B cell (primary cell): ENCODE results near the gene OR2B3. TPM values are rescaled to one million over a fixed set of nuclear protein-coding genes. Genes with fewer than 3 reads are reported as not detected.

Experiments
- ATAC-seq: fragments of 200-7000 bp; cut with Tn5 transposase; one replicate; pipeline ENCODE4 v1.10.0; 2021; ENCODE audit warnings: low read depth, mild to moderate bottlenecking, moderate number of reproducible peaks, moderate library complexity
- CTCF ChIA-PET: fragments of 350-600 bp; sonication (Branson Sonifier 250); formaldehyde crosslinking; loops from one replicate; lab custom pipeline; 2021; ENCODE audit warnings: antibody characterized with exemption, inconsistent platforms; lab: Charles Lee
- POLR2A ChIA-PET: fragments of 350-600 bp; sonication (Branson Sonifier 250); formaldehyde crosslinking; loops from one replicate; lab custom pipeline; 2021; ENCODE audit warnings: antibody characterized with exemption; lab: Charles Lee
- DNase-seq: peaks from one replicate; pipeline ENCODE4 v3.0.0; 2013
- H2AFZ ChIP-seq: 2 replicates; pipeline ENCODE4 v1.6.1; 2012; ENCODE audit warnings: mild to moderate bottlenecking, low read depth, low read length; ENCODE audit not compliant: insufficient read depth, poor library complexity, severe bottlenecking
- H3K27ac ChIP-seq, 2 donors: 1 replicate in 1 of 2; 2 replicates in 1 of 2; pipeline ENCODE4 v1.5.1; 2012 to 2013; ENCODE audit warnings: low read length in 2 of 2, mild to moderate bottlenecking in 2 of 2, moderate library complexity in 1 of 2
- H3K27me3 ChIP-seq, 4 experiments: fragments of 200-600 bp in 1 of 4; sonication (generic) in 1 of 4; replicated peaks in 1 of 4; 1 replicate in 2 of 4; 2 replicates in 2 of 4; pipeline versions ENCODE4 v1.6.1 to v1.7.0; 2013 to 2016; ENCODE audit warnings: low read length in 3 of 4, mild to moderate bottlenecking in 2 of 4, mixed read lengths in 1 of 4, moderate library complexity in 1 of 4; ENCODE audit not compliant: insufficient read depth in 4 of 4, control insufficient read depth in 3 of 4; ENCODE audit errors: control extremely low read depth in 1 of 4
- H3K36me3 ChIP-seq, 2 experiments: replicated peaks in 1 of 2; 1 replicate in 1 of 2; 2 replicates in 1 of 2; pipeline versions ENCODE4 v1.6.1 to v1.7.1; 2013; ENCODE audit warnings: low read length in 1 of 2; ENCODE audit not compliant: insufficient read depth in 2 of 2, control insufficient read depth in 1 of 2; ENCODE audit errors: control extremely low read depth in 1 of 2, extremely low read depth in 1 of 2
- H3K4me1 ChIP-seq, 2 donors: fragments of 200-600 bp in 1 of 2; sonication (generic) in 1 of 2; 1 replicate in 1 of 2; 2 replicates in 1 of 2; pipeline versions ENCODE4 v1.5.1 to v1.6.1; 2013 to 2017; ENCODE audit warnings: low read length in 2 of 2; ENCODE audit not compliant: control insufficient read depth in 2 of 2, insufficient read depth in 2 of 2
- H3K4me2 ChIP-seq: replicated peaks from 2 replicates; pipeline ENCODE3; 2012; ENCODE audit warnings: mild to moderate bottlenecking, low read depth, low read length; ENCODE audit not compliant: poor library complexity, severe bottlenecking
- H3K4me3 ChIP-seq, 5 experiments: fragments of 200-600 bp in 1 of 5; sonication (generic) in 1 of 5; 1 replicate in 3 of 5; 2 replicates in 2 of 5; pipeline versions ENCODE4 v1.5.1 to v1.7.0; 2011 to 2016; ENCODE audit warnings: low read length in 4 of 5, mild to moderate bottlenecking in 4 of 5, low read depth in 2 of 5, control low read depth in 1 of 5, moderate library complexity in 1 of 5; ENCODE audit not compliant: insufficient read depth in 1 of 5; ENCODE audit errors: control extremely low read depth in 1 of 5, extremely low read depth in 1 of 5
- H3K79me2 ChIP-seq: fragments of 200-600 bp; sonication (generic); one replicate; pipeline ENCODE4 v1.6.0; 2016; ENCODE audit warnings: low read length; ENCODE audit not compliant: control insufficient read depth, insufficient read depth
- H3K9ac ChIP-seq: fragments of 200-600 bp; sonication (generic); 2 replicates; pipeline ENCODE4 v1.6.1; 2017; ENCODE audit warnings: mild to moderate bottlenecking, low read length, moderate library complexity
- H3K9me3 ChIP-seq, 3 donors: one replicate each; pipeline versions ENCODE4 v1.6.1 to v1.7.1; 2013; ENCODE audit warnings: low read length in 2 of 3; ENCODE audit not compliant: control insufficient read depth in 2 of 3, insufficient read depth in 1 of 3; ENCODE audit errors: control extremely low read depth in 1 of 3
- H4K20me1 ChIP-seq: 2 replicates; pipeline ENCODE4 v1.6.0; 2012; ENCODE audit warnings: mild to moderate bottlenecking, low read length; ENCODE audit not compliant: insufficient read depth, control insufficient read depth, poor library complexity, severe bottlenecking
- H3K27ac Mint-ChIP-seq: one replicate; pipeline ENCODE4 v1.8.0; 2021; ENCODE audit warnings: mixed read lengths
- H3K27me3 Mint-ChIP-seq: one replicate; pipeline ENCODE4 v1.8.0; 2021; ENCODE audit warnings: mixed read lengths
- H3K4me1 Mint-ChIP-seq: one replicate; pipeline ENCODE4 v1.8.0; 2021; ENCODE audit warnings: mixed read lengths
- H3K4me3 Mint-ChIP-seq: one replicate; pipeline ENCODE4 v1.8.0; 2021; ENCODE audit warnings: mixed read lengths
- H3K9me3 Mint-ChIP-seq: one replicate; pipeline ENCODE4 v1.8.0; 2022; ENCODE audit warnings: mixed read lengths; ENCODE audit not compliant: insufficient read depth
- EZH2 ChIP-seq: IDR thresholded peaks from 2 replicates; pipeline ENCODE4 v1.6.1; 2012; ENCODE audit warnings: borderline replicate concordance, low read depth, mild to moderate bottlenecking, moderate library complexity, low read length; ENCODE audit not compliant: insufficient read depth, poor library complexity, severe bottlenecking
- WGBS: methylation state at CpG from one replicate; pipeline ENCODE4 v1.1.5; 2013; ENCODE audit warnings: missing lambda C conversion rate; ENCODE audit not compliant: insufficient coverage; 5-methylcytosine and 5-hydroxymethylcytosine counted together
- intact Hi-C: fragments of 100-400 bp; cut with micrococcal nuclease; formaldehyde crosslinking; loops from one replicate; pipeline ENCODE4 v1.10.0; 2022
- polyA plus RNA-seq: library from polyadenylated mRNA; depleted of rRNA; stranded (reverse); fragments of >200 nt; gene quantifications from 2 replicates; pipeline ENCODE4 v1.2.3, GENCODE V29; 2012
- total RNA-seq, 2 donors: library from RNA; stranded (reverse); fragments of 120-200 nt in 1 of 2; gene quantifications; 1 replicate in 1 of 2; 2 replicates in 1 of 2; pipeline versions ENCODE4 v1.2.3 to v1.2.4, GENCODE V29; 2013 to 2022
- TF ChIP-seq, protein P1 (sequence below): fragments of 200-600 bp; IDR thresholded peaks from one replicate; pipeline ENCODE4 v1.8.0; 2022; ENCODE audit warnings: antibody characterized with exemption, mild to moderate bottlenecking

The OR2B3 gene
- total and polyA plus RNA-seq, 2 donors (not counting 1 experiment from before 2014, with no cell fraction given): not detected

DNA sequence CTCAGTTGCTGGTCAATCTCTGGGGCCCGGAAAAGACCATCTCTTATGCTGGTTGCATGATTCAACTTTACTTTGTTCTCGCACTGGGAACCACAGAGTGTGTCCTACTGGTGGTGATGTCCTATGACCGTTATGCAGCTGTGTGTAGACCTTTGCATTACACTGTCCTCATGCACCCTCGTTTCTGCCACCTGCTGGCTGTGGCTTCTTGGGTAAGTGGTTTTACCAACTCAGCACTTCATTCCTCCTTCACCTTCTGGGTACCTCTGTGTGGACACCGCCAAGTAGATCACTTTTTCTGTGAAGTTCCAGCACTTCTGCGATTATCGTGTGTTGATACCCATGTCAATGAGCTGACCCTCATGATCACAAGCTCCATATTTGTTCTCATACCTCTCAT, 25.0 kb upstream of the OR2B3 start:
- H4K20me1 ChIP-seq: no peaks in the 10 kb centered on the region
- H3K9me3 Mint-ChIP-seq: no peaks in the 10 kb centered on the region
- H3K9me3 ChIP-seq: no peaks in the 10 kb centered on the region

DNA sequence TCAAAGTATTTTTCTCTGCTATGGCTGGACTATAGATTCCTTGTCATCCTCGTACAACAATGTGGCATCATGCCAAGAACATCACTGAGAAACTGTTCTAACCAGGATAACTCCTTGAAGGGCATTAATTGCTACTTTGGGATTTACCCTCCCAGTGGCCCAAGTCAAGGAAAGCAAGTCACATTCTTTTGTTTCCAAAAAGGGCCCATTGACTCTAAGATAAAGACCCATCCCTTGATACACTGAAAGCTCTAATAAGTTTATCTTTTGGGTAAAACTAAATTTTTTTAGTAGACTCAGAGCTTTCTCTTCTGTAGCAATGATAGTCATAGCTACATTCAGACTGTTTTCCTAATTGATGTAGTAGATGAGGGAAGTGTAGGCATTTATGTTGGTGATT, 20.6 kb upstream of the OR2B3 start, which contains the start of gene OR2J3:
TSS of gene OR2J3 (plus strand) at position 301 of the 400 bp plus-strand sequence. CDS start 3,833 bp downstream, outside the sequence.
- CTCF ChIA-PET: interaction anchor here (0.5 to 0.6 kb wide), 2 partner anchors 1845 to 1851 kb away, joined by 3 read pairs; no protein-coding TSS in a partner anchor
- no peak for ATAC-seq

More for the DNA sequence above, 25.0 kb upstream of the OR2B3 start:
- ChIA-PET CTCF (no interaction called here), POLR2A (no interaction called here)
- no peak overlapping the region for H3K27ac Mint-ChIP-seq
- no peak for TF ChIP-seq EZH2
- TF ChIP-seq, protein P1, sequence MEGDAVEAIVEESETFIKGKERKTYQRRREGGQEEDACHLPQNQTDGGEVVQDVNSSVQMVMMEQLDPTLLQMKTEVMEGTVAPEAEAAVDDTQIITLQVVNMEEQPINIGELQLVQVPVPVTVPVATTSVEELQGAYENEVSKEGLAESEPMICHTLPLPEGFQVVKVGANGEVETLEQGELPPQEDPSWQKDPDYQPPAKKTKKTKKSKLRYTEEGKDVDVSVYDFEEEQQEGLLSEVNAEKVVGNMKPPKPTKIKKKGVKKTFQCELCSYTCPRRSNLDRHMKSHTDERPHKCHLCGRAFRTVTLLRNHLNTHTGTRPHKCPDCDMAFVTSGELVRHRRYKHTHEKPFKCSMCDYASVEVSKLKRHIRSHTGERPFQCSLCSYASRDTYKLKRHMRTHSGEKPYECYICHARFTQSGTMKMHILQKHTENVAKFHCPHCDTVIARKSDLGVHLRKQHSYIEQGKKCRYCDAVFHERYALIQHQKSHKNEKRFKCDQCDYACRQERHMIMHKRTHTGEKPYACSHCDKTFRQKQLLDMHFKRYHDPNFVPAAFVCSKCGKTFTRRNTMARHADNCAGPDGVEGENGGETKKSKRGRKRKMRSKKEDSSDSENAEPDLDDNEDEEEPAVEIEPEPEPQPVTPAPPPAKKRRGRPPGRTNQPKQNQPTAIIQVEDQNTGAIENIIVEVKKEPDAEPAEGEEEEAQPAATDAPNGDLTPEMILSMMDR: no peak
- Histone ChIP-seq H3K36me3 (no peaks in the 10 kb centered on the region), H3K4me3 (no peak overlapping the region), H3K27me3 (peaks cover 0 to 7% (median 3%) of the 10 kb centered on the region in 4 experiments), H3K27ac (no peak overlapping the region), H3K4me1 (no peaks in the 10 kb centered on the region), H3K4me2 (no peak overlapping the region), H3K9ac (no peak overlapping the region), H2AFZ (no peak overlapping the region), H3K79me2 (no peaks in the 10 kb centered on the region)
- no peaks in the 10 kb centered on the region for H3K4me1 Mint-ChIP-seq
- WGBS: 76% methylated on average over 7 of the region's 7 CpGs
- DNase-seq: no peak
- ATAC-seq: no peak
- peaks cover 28% of the 10 kb centered on the region for H3K27me3 Mint-ChIP-seq
- intact Hi-C loops: loop anchor here (2.0 kb wide), 1 partner anchor 275 kb away; no protein-coding TSS in a partner anchor
- no peak overlapping the region for H3K4me3 Mint-ChIP-seq

More for the DNA sequence above, 20.6 kb upstream of the OR2B3 start, which contains the start of gene OR2J3:
- Histone ChIP-seq H3K4me3 (no peak within 1 kb of the TSS), H3K4me1 (no peaks in the 10 kb centered on the region), H3K9ac (no peak within 1 kb of the TSS), H2AFZ (no peak within 1 kb of the TSS), H3K9me3 (no peaks in the 10 kb centered on the region), H3K79me2 (no peaks in the 10 kb centered on the region), H3K27me3 (peaks cover 0 to 9% (median 3%) of the 10 kb centered on the region in 4 experiments), H3K27ac (no peak within 1 kb of the TSS), H3K36me3 (no peaks in the 10 kb centered on the region), H3K4me2 (no peak within 1 kb of the TSS), H4K20me1 (no peaks in the 10 kb centered on the region)
- no peak for DNase-seq
- WGBS: 56% methylated on average over 1 of the region's 1 CpG
- Mint-ChIP-seq H3K4me3 (no peak within 1 kb of the TSS), H3K27ac (no peak within 1 kb of the TSS), H3K4me1 (no peaks in the 10 kb centered on the region), H3K9me3 (peaks cover 3% of the 10 kb centered on the region), H3K27me3 (peaks cover 42% of the 10 kb centered on the region)
- TF ChIP-seq EZH2: no peak
- TF ChIP-seq, protein P1: no peak
- POLR2A ChIA-PET: no interaction called here
- intact Hi-C loops: no loop called here
